ENCODE data around the gene PLCG2.

DNA sequence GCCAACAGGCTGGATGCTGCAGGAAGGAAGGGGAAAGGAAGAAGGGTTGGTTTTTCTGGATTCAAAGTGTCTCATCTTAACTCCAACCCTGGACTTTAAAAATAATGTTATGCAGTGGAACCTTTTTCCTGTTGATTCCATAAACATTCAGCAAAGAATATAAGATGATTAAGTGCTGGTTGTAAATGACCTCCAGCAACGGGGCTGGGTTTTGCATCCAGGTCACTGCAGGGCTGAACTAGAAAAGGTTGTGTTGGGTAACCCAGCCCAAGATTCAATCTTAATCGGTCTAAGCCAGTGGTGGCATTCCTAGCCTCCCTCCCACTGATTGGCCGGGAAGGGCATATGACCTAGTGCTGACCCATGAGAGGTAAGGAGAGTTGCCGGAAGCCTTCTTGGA, 34.2 kb upstream of the PLCG2 start:
- TF ChIP-seq POLR2A (IDR thresholded peaks at IDR 0.05; ENCODE audit: low read length), result no peak
- no peak for TF ChIP-seq GATA1 (IDR thresholded peaks at IDR 0.05; ENCODE audit: low read depth, low read length)
